ENCODE measurements around the gene HEATR5A.

DNA sequence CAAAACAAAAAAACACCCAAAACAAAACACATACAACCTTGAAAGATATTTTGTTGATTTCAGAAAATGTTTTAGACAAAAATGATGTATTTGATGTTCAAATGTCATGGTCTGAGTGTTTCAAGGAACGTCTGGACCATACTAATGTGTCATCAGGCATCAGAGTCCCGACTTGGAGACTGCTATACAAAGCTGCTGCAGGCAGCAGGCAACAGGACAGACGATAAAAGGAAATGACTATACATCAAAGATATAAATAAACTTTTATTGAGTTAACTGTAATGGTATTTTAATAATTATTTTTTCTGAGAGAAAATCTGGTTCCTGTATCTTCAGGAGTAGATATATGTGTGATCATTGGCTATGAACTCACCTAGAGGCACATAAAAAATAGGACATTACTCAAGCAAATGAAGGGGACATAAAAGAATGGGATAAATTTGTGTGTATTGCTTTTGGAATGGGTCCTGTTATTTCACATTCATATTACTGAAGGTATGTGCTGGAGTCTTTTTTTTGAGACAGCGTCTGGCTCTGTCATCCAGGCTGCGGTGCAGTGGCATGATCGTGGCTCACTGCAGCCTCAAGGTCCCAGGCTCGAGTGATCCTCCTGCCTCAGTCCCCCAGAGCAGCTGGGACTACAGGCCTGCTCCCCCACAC lies 125.5 kb downstream of the HEATR5A start:
- no peak for TF ChIP-seq TAF1 (IDR thresholded peaks at IDR 0.05; ENCODE audit: low read depth)
- TF ChIP-seq TCF12 (IDR thresholded peaks at IDR 0.05; ENCODE audit: low read depth): no peak
- TF ChIP-seq, protein P1, sequence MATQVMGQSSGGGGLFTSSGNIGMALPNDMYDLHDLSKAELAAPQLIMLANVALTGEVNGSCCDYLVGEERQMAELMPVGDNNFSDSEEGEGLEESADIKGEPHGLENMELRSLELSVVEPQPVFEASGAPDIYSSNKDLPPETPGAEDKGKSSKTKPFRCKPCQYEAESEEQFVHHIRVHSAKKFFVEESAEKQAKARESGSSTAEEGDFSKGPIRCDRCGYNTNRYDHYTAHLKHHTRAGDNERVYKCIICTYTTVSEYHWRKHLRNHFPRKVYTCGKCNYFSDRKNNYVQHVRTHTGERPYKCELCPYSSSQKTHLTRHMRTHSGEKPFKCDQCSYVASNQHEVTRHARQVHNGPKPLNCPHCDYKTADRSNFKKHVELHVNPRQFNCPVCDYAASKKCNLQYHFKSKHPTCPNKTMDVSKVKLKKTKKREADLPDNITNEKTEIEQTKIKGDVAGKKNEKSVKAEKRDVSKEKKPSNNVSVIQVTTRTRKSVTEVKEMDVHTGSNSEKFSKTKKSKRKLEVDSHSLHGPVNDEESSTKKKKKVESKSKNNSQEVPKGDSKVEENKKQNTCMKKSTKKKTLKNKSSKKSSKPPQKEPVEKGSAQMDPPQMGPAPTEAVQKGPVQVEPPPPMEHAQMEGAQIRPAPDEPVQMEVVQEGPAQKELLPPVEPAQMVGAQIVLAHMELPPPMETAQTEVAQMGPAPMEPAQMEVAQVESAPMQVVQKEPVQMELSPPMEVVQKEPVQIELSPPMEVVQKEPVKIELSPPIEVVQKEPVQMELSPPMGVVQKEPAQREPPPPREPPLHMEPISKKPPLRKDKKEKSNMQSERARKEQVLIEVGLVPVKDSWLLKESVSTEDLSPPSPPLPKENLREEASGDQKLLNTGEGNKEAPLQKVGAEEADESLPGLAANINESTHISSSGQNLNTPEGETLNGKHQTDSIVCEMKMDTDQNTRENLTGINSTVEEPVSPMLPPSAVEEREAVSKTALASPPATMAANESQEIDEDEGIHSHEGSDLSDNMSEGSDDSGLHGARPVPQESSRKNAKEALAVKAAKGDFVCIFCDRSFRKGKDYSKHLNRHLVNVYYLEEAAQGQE (IDR thresholded peaks at IDR 0.05; ENCODE audit: low read depth): no peak
- TF ChIP-seq, protein P2, sequence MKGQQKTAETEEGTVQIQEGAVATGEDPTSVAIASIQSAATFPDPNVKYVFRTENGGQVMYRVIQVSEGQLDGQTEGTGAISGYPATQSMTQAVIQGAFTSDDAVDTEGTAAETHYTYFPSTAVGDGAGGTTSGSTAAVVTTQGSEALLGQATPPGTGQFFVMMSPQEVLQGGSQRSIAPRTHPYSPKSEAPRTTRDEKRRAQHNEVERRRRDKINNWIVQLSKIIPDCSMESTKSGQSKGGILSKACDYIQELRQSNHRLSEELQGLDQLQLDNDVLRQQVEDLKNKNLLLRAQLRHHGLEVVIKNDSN (IDR thresholded peaks at IDR 0.05): no peak
- no peak for TF ChIP-seq ZBTB7A (IDR thresholded peaks at IDR 0.05; ENCODE audit: low read depth)
- no peak for TF ChIP-seq EGR1 (IDR thresholded peaks at IDR 0.05)
- TF ChIP-seq, protein P3, sequence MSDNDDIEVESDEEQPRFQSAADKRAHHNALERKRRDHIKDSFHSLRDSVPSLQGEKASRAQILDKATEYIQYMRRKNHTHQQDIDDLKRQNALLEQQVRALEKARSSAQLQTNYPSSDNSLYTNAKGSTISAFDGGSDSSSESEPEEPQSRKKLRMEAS (IDR thresholded peaks at IDR 0.05): no peak
- no peak for TF ChIP-seq EP300 (IDR thresholded peaks at IDR 0.05; ENCODE audit: borderline replicate concordance)
- TF ChIP-seq RAD21 (IDR thresholded peaks at IDR 0.05; ENCODE audit: low read depth): no peak
- TF ChIP-seq CEBPB (IDR thresholded peaks at IDR 0.05): no peak
- no peak for TF ChIP-seq CREB1 (IDR thresholded peaks at IDR 0.05; ENCODE audit: low read depth)
- TF ChIP-seq NFIC (IDR thresholded peaks at IDR 0.05): no peak
- no peak for TF ChIP-seq YY1 (IDR thresholded peaks at IDR 0.05; ENCODE audit: low read depth)
- TF ChIP-seq FOXM1 (IDR thresholded peaks at IDR 0.05; ENCODE audit: borderline replicate concordance, low read depth): no peak

Measured in Ishikawa (cell line).